ENCODE results near the gene PMM1.

DNA sequence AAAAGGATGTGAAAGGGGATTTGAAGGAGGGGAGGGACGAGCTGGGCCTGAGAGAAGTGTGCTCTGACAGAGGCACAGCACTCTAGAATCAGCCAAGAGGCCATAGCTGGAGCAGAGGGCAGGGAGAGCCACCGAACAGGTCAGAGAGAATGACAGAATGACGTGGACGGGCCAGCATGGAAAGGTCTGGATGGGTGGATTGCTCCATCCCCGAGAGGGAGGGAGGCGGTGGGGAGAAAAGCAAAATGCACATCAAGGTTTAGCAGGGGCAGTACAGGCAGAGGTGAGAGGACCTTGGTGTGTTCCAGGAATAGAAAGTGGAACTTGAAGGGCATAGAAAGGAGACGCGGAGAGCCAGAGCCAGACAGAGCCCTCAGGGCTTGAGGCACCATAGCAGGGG lies 6.9 kb downstream of the PMM1 start:
- no peak for TF ChIP-seq POLR2A (IDR thresholded peaks at IDR 0.05)
- TF ChIP-seq, protein P1, sequence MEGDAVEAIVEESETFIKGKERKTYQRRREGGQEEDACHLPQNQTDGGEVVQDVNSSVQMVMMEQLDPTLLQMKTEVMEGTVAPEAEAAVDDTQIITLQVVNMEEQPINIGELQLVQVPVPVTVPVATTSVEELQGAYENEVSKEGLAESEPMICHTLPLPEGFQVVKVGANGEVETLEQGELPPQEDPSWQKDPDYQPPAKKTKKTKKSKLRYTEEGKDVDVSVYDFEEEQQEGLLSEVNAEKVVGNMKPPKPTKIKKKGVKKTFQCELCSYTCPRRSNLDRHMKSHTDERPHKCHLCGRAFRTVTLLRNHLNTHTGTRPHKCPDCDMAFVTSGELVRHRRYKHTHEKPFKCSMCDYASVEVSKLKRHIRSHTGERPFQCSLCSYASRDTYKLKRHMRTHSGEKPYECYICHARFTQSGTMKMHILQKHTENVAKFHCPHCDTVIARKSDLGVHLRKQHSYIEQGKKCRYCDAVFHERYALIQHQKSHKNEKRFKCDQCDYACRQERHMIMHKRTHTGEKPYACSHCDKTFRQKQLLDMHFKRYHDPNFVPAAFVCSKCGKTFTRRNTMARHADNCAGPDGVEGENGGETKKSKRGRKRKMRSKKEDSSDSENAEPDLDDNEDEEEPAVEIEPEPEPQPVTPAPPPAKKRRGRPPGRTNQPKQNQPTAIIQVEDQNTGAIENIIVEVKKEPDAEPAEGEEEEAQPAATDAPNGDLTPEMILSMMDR (IDR thresholded peaks at IDR 0.05): no peak

Data from thyroid gland (tissue), 4 donors.